K562 (cell line): Measurements from ENCODE around the gene DARS2. TPM values are rescaled to one million over a fixed set of nuclear protein-coding genes. Genes with fewer than 3 reads are reported as not detected.

Experiments used
- BCOR ChIP-seq: fragments of 450-650 bp; IDR thresholded peaks from 2 replicates; pipeline ENCODE4 v1.6.1; 2016
- CBX8 ChIP-seq: fragments of 200-600 bp; sonication (generic); IDR thresholded peaks from 2 replicates; pipeline ENCODE4 v1.6.1; 2012; ENCODE audit warnings: borderline replicate concordance, mixed run types, low read depth, mild to moderate bottlenecking, moderate library complexity, mixed read lengths, low read length, control low read depth, inconsistent platforms; ENCODE audit not compliant: poor library complexity, severe bottlenecking; ENCODE audit errors: extremely low read depth
- CXXC5 ChIP-seq: fragments of 250-450 bp; sonication (Bioruptor Pico); IDR thresholded peaks from 2 replicates; pipeline ENCODE4 v1.8.0; 2022; ENCODE audit warnings: inconsistent platforms, mild to moderate bottlenecking, moderate library complexity
- GTF2E2 ChIP-seq: fragments of 200-800 bp; sonication (Bioruptor generic); IDR thresholded peaks from 2 replicates; pipeline ENCODE4 v1.6.1; 2016; ENCODE audit warnings: missing genetic modification characterization, missing compliant biosample characterization
- HIVEP1 ChIP-seq: fragments of 250-450 bp; sonication (Bioruptor Pico); IDR thresholded peaks from 2 replicates; pipeline ENCODE4 v1.4.0; 2020; ENCODE audit warnings: mild to moderate bottlenecking
- IRF2 ChIP-seq: sonication (generic); formaldehyde crosslinking; IDR thresholded peaks from 2 replicates; pipeline ENCODE4 v1.8.1; 2022; ENCODE audit warnings: mild to moderate bottlenecking, missing genetic modification reagents
- LEF1 ChIP-seq: fragments of 450-650 bp; IDR thresholded peaks from 2 replicates; pipeline ENCODE4 v1.6.1; 2016; ENCODE audit warnings: mild to moderate bottlenecking
- MECOM ChIP-seq: fragments of 250-450 bp; sonication (Bioruptor Pico); IDR thresholded peaks from 2 replicates; pipeline ENCODE4 v1.8.0; 2022; ENCODE audit warnings: inconsistent platforms
- NR2C1 ChIP-seq, 2 experiments: fragments of 450-650 bp; IDR thresholded peaks; 2 replicates each; pipeline ENCODE4 v1.6.1; 2017; ENCODE audit warnings: mild to moderate bottlenecking in 2 of 2, antibody characterized with exemption in 1 of 2, inconsistent platforms in 1 of 2, missing compliant biosample characterization in 1 of 2, missing genetic modification characterization in 1 of 2
- PPARD ChIP-seq: fragments of 250-450 bp; sonication (Bioruptor Pico); IDR thresholded peaks from 2 replicates; pipeline ENCODE4 v1.8.0; 2022; ENCODE audit warnings: inconsistent platforms, mild to moderate bottlenecking, moderate library complexity
- PTRF ChIP-seq: fragments of 450-650 bp; IDR thresholded peaks from 2 replicates; pipeline ENCODE4 v1.6.1; 2016; ENCODE audit warnings: mild to moderate bottlenecking, missing genetic modification characterization, missing compliant biosample characterization
- RNF219 ChIP-seq: fragments of 250-450 bp; sonication (Bioruptor Pico); IDR thresholded peaks from 2 replicates; pipeline ENCODE4 v1.5.0; 2022; ENCODE audit warnings: mild to moderate bottlenecking
- SIN3A ChIP-seq, 2 experiments: fragments of 150-350 bp in 1 of 2; IDR thresholded peaks; 2 replicates each; pipeline ENCODE4 v1.6.1; 2011 to 2016; ENCODE audit warnings: borderline replicate concordance in 2 of 2, low read depth in 2 of 2, low read length in 2 of 2, mild to moderate bottlenecking in 2 of 2, moderate library complexity in 2 of 2; ENCODE audit not compliant: control insufficient read depth in 1 of 2
- SIN3B ChIP-seq: fragments of 450-650 bp; IDR thresholded peaks from 2 replicates; pipeline ENCODE4 v1.6.1; 2017; ENCODE audit warnings: low read depth, mild to moderate bottlenecking, moderate library complexity
- SIX5 ChIP-seq, 2 experiments: IDR thresholded peaks; 2 replicates each; pipeline ENCODE4 v1.6.1; 2011; ENCODE audit warnings: low read length in 2 of 2, borderline replicate concordance in 1 of 2, low read depth in 1 of 2, mild to moderate bottlenecking in 1 of 2, moderate library complexity in 1 of 2; ENCODE audit not compliant: insufficient read depth in 1 of 2
- TEAD4 ChIP-seq, 2 experiments: sonication (generic) in 1 of 2; formaldehyde crosslinking in 1 of 2; IDR thresholded peaks; 2 replicates each; pipeline versions ENCODE4 v1.6.1 to v1.8.0; 2012 to 2022; ENCODE audit warnings: borderline replicate concordance in 1 of 2, inconsistent platforms in 1 of 2, low read length in 1 of 2, mild to moderate bottlenecking in 1 of 2, missing genetic modification reagents in 1 of 2
- TOE1 ChIP-seq, 2 experiments: fragments of 450-650 bp in 1 of 2; sonication (generic) in 1 of 2; formaldehyde crosslinking in 1 of 2; IDR thresholded peaks; 2 replicates each; pipeline versions ENCODE4 v1.7.1 to v1.8.0; 2016 to 2022; ENCODE audit warnings: borderline replicate concordance in 2 of 2, mild to moderate bottlenecking in 2 of 2, antibody characterized with exemption in 1 of 2, inconsistent platforms in 1 of 2, low read depth in 1 of 2, missing genetic modification reagents in 1 of 2, moderate library complexity in 1 of 2
- ZBTB9 ChIP-seq: fragments of 450-650 bp; formaldehyde crosslinking; IDR thresholded peaks from 2 replicates; pipeline ENCODE4 v1.4.0; 2020; ENCODE audit warnings: mild to moderate bottlenecking, moderate library complexity
- ZNF253 ChIP-seq: fragments of 250-450 bp; sonication (Bioruptor Pico); conservative IDR thresholded peaks from 2 replicates; pipeline ENCODE4 v1.6.1; 2021; ENCODE audit warnings: mild to moderate bottlenecking
- ZNF354B ChIP-seq: fragments of 250-450 bp; sonication (Bioruptor Pico); IDR thresholded peaks from 2 replicates; pipeline ENCODE4 v1.4.0; 2020
- ZNF561 ChIP-seq: fragments of 450-650 bp; formaldehyde crosslinking; conservative IDR thresholded peaks from 2 replicates; pipeline ENCODE4 v1.4.0; 2020; ENCODE audit warnings: mild to moderate bottlenecking, moderate library complexity
- ZNF699 ChIP-seq: fragments of 250-450 bp; sonication (Bioruptor Pico); IDR thresholded peaks from 2 replicates; pipeline ENCODE4 v1.8.0; 2021; ENCODE audit warnings: mild to moderate bottlenecking, moderate library complexity; ENCODE audit not compliant: insufficient replicate concordance
- ZNF764 ChIP-seq: fragments of 250-450 bp; sonication (Bioruptor Pico); IDR thresholded peaks from 2 replicates; pipeline ENCODE4 v1.4.0; 2020; ENCODE audit warnings: low read depth, mild to moderate bottlenecking, moderate library complexity
- ZSCAN29 ChIP-seq: fragments of 450-650 bp; IDR thresholded peaks from 2 replicates; pipeline ENCODE4 v1.6.1; 2017
- polyA plus RNA-seq, 8 experiments: library from polyadenylated mRNA; depleted of rRNA in 4 of 8; stranded (reverse) in 5 of 8; unstranded in 3 of 8; fragments of >200 nt; fragmentation: Nextera tagmentation in 2 of 8; fragmentation: Illumina TruSeq in 1 of 8; extraction: Ambion mirVana in 2 of 8; extraction: Trizol in 1 of 8; gene quantifications; 2 replicates each; pipeline versions ENCODE4 v1.2.1 to v1.2.3, GENCODE V29; 2011 to 2014; ENCODE audit warnings: inconsistent platforms in 1 of 8, missing spikeins in 1 of 8
- total RNA-seq, 7 experiments: library from RNA; depleted of rRNA in 6 of 7; stranded (reverse); fragments of >200 nt in 6 of 7; fragmentation: Illumina TruSeq in 2 of 7; extraction: Trizol in 2 of 7; gene quantifications; 2 replicates each; pipeline versions ENCODE4 v1.2.1 to v1.2.3, GENCODE V29; 2011 to 2021; ENCODE audit warnings: low replicate concordance in 1 of 7

DARS2 gene
- total and polyA plus RNA-seq, 9 of the 15 experiments (the other 6 are each of a cell fraction or from before 2014, with no cell fraction given), result 36.4 to 96.7 (median 68.6) TPM

- TF ChIP-seq ZNF561 (no peak), TEAD4 (IDR thresholded peaks at IDR 0.05; ENCODE audit: low read length) (no peak; the same call in none of the 2 replicates), TEAD4 (CRISPR knock-in tag; IDR thresholded peaks at IDR 0.05; ENCODE audit: borderline replicate concordance) (no peak), SIN3A (IDR thresholded peaks at IDR 0.05; ENCODE audit: borderline replicate concordance in 2 of 2, control insufficient read depth in 1 of 2, low read depth in 2 of 2, low read length in 2 of 2) (peak in 1 of 2 experiments; percentile 84; a peak in 3 of 4 replicates), SIX5 (IDR thresholded peaks at IDR 0.05; ENCODE audit: borderline replicate concordance in 1 of 2, insufficient read depth in 1 of 2, low read depth in 1 of 2, low read length in 2 of 2) (no peak), NR2C1 (IDR thresholded peaks at IDR 0.05) (peak; percentile 99), NR2C1 (tag; IDR thresholded peaks at IDR 0.05) (peak; percentile 99), RNF219 (CRISPR knock-in tag) (no peak), CXXC5 (CRISPR knock-in tag) (peak; percentile 76), BCOR (peak; percentile 71), HIVEP1 (CRISPR knock-in tag) (peak; percentile 81), ZNF764 (CRISPR knock-in tag) (no peak), ZNF253 (no peak), SIN3B (no peak), CBX8 (no peak), ZBTB9 (CRISPR knock-in tag) (peak; percentile 46; the same call in 1 of the 2 replicates), MECOM (CRISPR knock-in tag) (0 out of 2 replicates have a peak, but pooled peaks have one; percentile 37), ZNF699 (CRISPR knock-in tag) (no peak), TOE1 (IDR thresholded peaks at IDR 0.05; ENCODE audit: borderline replicate concordance) (0 out of 2 replicates have a peak, but pooled peaks have one; percentile 71), TOE1 (CRISPR knock-in tag; IDR thresholded peaks at IDR 0.05; ENCODE audit: borderline replicate concordance, low read depth) (no peak), ZSCAN29 (peak; percentile 75; the same call in 1 of the 2 replicates), PPARD (CRISPR knock-in tag) (no peak), PTRF (no peak), LEF1 (peak; percentile 72), ZNF354B (CRISPR knock-in tag) (no peak), GTF2E2 (tag) (peak; percentile 21; the same call in 1 of the 2 replicates), IRF2 (CRISPR knock-in tag) (no peak)
Measured at GRCh38 chr1:173868266-173869020, 44.0 kb downstream of the DARS2 start, which contains the start of gene ZBTB37 (continued).
